ENCODE measurements around the gene PHACTR3. TPM values are rescaled to one million over a fixed set of nuclear protein-coding genes. Genes with fewer than 3 reads are reported as not detected.

Gene PHACTR3
- total RNA-seq, 4 donors from 2014 or later = 0.66 to 7.8 TPM; not detected in 2

- TF ChIP-seq CTCF (IDR thresholded peaks at IDR 0.05; ENCODE audit: low read depth) = no peak
Measured at GRCh38 chr20:59701236-59701635, 96.9 kb downstream of the PHACTR3 start.

- TF ChIP-seq CTCF (IDR thresholded peaks at IDR 0.05; ENCODE audit: low read depth) = no peak
Measured at GRCh38 chr20:59703046-59703445, 98.7 kb downstream of the PHACTR3 start.

- no peak for TF ChIP-seq CTCF (IDR thresholded peaks at IDR 0.05; ENCODE audit: low read depth)
Measured at GRCh38 chr20:59705651-59706399, 101.5 kb downstream of the PHACTR3 start.

- no peak for TF ChIP-seq CTCF (IDR thresholded peaks at IDR 0.05; ENCODE audit: low read depth)
Measured at GRCh38 chr20:59706400-59706693, 102.0 kb downstream of the PHACTR3 start.

GRCh38 chr20:59708326-59708725, 104.0 kb downstream of the PHACTR3 start:
- no peak for TF ChIP-seq CTCF (IDR thresholded peaks at IDR 0.05; ENCODE audit: low read depth)

GRCh38 chr20:59709636-59710035, 105.3 kb downstream of the PHACTR3 start:
- no peak for TF ChIP-seq CTCF (IDR thresholded peaks at IDR 0.05; ENCODE audit: low read depth)

- TF ChIP-seq CTCF (IDR thresholded peaks at IDR 0.05; ENCODE audit: low read depth) = no peak
Measured at GRCh38 chr20:59718071-59718470, 113.7 kb downstream of the PHACTR3 start.

Measured in subcutaneous adipose tissue (tissue), 4 donors.